H9 (cell line): ENCODE results near the gene PAK6. TPM values are rescaled to one million over a fixed set of nuclear protein-coding genes. Genes with fewer than 3 reads are reported as not detected.

ENCODE experiments used
- DNase-seq: peaks from one replicate; pipeline ENCODE4 v3.0.0-alpha.2; 2017
- H2AFZ ChIP-seq: one replicate; pipeline ENCODE4 v1.6.1; 2013; ENCODE audit warnings: mild to moderate bottlenecking, low read length, control low read depth, moderate library complexity
- H2AK5ac ChIP-seq: 2 replicates; pipeline ENCODE4 v1.6.1; 2013; ENCODE audit warnings: low read length, control low read depth, mixed read lengths; ENCODE audit not compliant: insufficient read length
- H2BK120ac ChIP-seq: one replicate; pipeline ENCODE4 v1.6.1; 2013; ENCODE audit warnings: low read depth, mild to moderate bottlenecking, low read length, control low read depth, inconsistent platforms; ENCODE audit not compliant: poor library complexity, severe bottlenecking
- H2BK12ac ChIP-seq: 2 replicates; pipeline ENCODE4 v1.6.1; 2013; ENCODE audit warnings: low read length, control low read depth, mixed read lengths, low read depth; ENCODE audit not compliant: insufficient read length
- H2BK15ac ChIP-seq: 2 replicates; pipeline ENCODE4 v1.6.1; 2013; ENCODE audit warnings: low read depth, low read length, control low read depth
- H2BK20ac ChIP-seq: one replicate; pipeline ENCODE4 v1.6.1; 2013; ENCODE audit warnings: low read depth, mild to moderate bottlenecking, low read length, control low read depth, inconsistent platforms; ENCODE audit not compliant: poor library complexity, severe bottlenecking
- H2BK5ac ChIP-seq: 2 replicates; pipeline ENCODE4 v1.6.1; 2013; ENCODE audit warnings: low read length, control low read depth, mixed read lengths; ENCODE audit not compliant: insufficient read length
- H3K14ac ChIP-seq: 2 replicates; pipeline ENCODE4 v1.6.1; 2013; ENCODE audit warnings: low read length, control low read depth; ENCODE audit not compliant: insufficient read depth
- H3K18ac ChIP-seq: 2 replicates; pipeline ENCODE4 v1.6.1; 2013; ENCODE audit warnings: low read depth, mild to moderate bottlenecking, mixed read lengths, low read length, control low read depth; ENCODE audit not compliant: insufficient read length
- H3K23ac ChIP-seq: 2 replicates; pipeline ENCODE4 v1.6.1; 2013; ENCODE audit warnings: low read length, control low read depth, mixed read lengths, low read depth; ENCODE audit not compliant: insufficient read length
- H3K23me2 ChIP-seq: 2 replicates; pipeline ENCODE4 v1.6.1; 2013; ENCODE audit warnings: low read depth, mild to moderate bottlenecking, mixed read lengths, low read length, control low read depth; ENCODE audit not compliant: insufficient read length, poor library complexity, severe bottlenecking
- H3K27ac ChIP-seq: 2 replicates; pipeline ENCODE4 v1.5.1; 2013; ENCODE audit warnings: low read length, control low read depth, mixed read lengths, low read depth; ENCODE audit not compliant: insufficient read length
- H3K27me3 ChIP-seq: 2 replicates; pipeline ENCODE4 v1.6.1; 2013; ENCODE audit warnings: low read length, control low read depth, inconsistent platforms; ENCODE audit not compliant: insufficient read depth
- H3K4ac ChIP-seq: 2 replicates; pipeline ENCODE4 v1.6.1; 2013; ENCODE audit warnings: low read depth, mild to moderate bottlenecking, control low read depth, inconsistent platforms, low read length, moderate library complexity
- H3K4me1 ChIP-seq: 2 replicates; pipeline ENCODE4 v1.6.1; 2013; ENCODE audit warnings: low read length, control low read depth, inconsistent platforms; ENCODE audit not compliant: insufficient read depth
- H3K4me2 ChIP-seq: 2 replicates; pipeline ENCODE4 v1.6.1; 2013; ENCODE audit warnings: low read length, control low read depth, mixed read lengths; ENCODE audit not compliant: insufficient read length, insufficient read depth
- H3K56ac ChIP-seq: 2 replicates; pipeline ENCODE4 v1.6.1; 2013; ENCODE audit warnings: low read depth, mild to moderate bottlenecking, mixed read lengths, low read length, control low read depth; ENCODE audit not compliant: insufficient read length
- H3K79me1 ChIP-seq: 2 replicates; pipeline ENCODE4 v1.6.1; 2013; ENCODE audit warnings: low read depth, mild to moderate bottlenecking, moderate library complexity, low read length, control low read depth, inconsistent platforms; ENCODE audit not compliant: insufficient read depth, poor library complexity, severe bottlenecking
- H3K79me2 ChIP-seq: 2 replicates; pipeline ENCODE4 v1.6.1; 2013; ENCODE audit warnings: low read length, control low read depth, inconsistent platforms; ENCODE audit not compliant: insufficient read depth
- H3K9ac ChIP-seq: 2 replicates; pipeline ENCODE4 v1.6.1; 2013; ENCODE audit warnings: low read length, control low read depth, mixed read lengths; ENCODE audit not compliant: insufficient read length; ENCODE audit errors: extremely low read depth
- H3K9me3 ChIP-seq: one replicate; pipeline ENCODE4 v1.6.1; 2013; ENCODE audit warnings: low read depth, low read length, inconsistent platforms; ENCODE audit not compliant: control insufficient read depth
- H3T11ph ChIP-seq: one replicate; pipeline ENCODE4 v1.6.1; 2013; ENCODE audit warnings: mild to moderate bottlenecking, low read length, control low read depth, inconsistent platforms
- H4K20me1 ChIP-seq: one replicate; pipeline ENCODE4 v1.6.1; 2013; ENCODE audit not compliant: control insufficient read depth, insufficient read length, insufficient read depth
- H4K5ac ChIP-seq: 2 replicates; pipeline ENCODE4 v1.6.1; 2013; ENCODE audit warnings: low read depth, mild to moderate bottlenecking, mixed read lengths, low read length, control low read depth; ENCODE audit not compliant: insufficient read length
- H4K8ac ChIP-seq: replicated peaks from 2 replicates; pipeline ENCODE4 v1.6.1; 2013; ENCODE audit warnings: low read length, control low read depth, mixed read lengths, low read depth; ENCODE audit not compliant: insufficient read length
- H4K91ac ChIP-seq: 2 replicates; pipeline ENCODE4 v1.6.1; 2013; ENCODE audit warnings: low read depth, mild to moderate bottlenecking, moderate library complexity, mixed read lengths, low read length, control low read depth; ENCODE audit not compliant: insufficient read length
- H3K27ac Mint-ChIP-seq, 3 experiments: 2 replicates in 2 of 3; 3 replicates in 1 of 3; pipeline ENCODE4 v1.8.0; 2020 to 2021; ENCODE audit warnings: mixed read lengths in 3 of 3, mild to moderate bottlenecking in 1 of 3, moderate library complexity in 1 of 3
- H3K27me3 Mint-ChIP-seq: 2 replicates; pipeline ENCODE4 v1.8.0; 2021; ENCODE audit warnings: low read depth, mild to moderate bottlenecking, moderate library complexity, mixed read lengths
- H3K36me3 Mint-ChIP-seq, 3 experiments: 2 replicates in 2 of 3; 3 replicates in 1 of 3; pipeline ENCODE4 v1.8.0; 2020 to 2021; ENCODE audit warnings: low read depth in 3 of 3, mixed read lengths in 3 of 3; ENCODE audit not compliant: insufficient read depth in 1 of 3
- H3K4me1 Mint-ChIP-seq, 2 experiments: 2 replicates each; pipeline ENCODE4 v1.8.0; 2020; ENCODE audit warnings: mixed read lengths in 2 of 2
- H3K4me3 Mint-ChIP-seq, 2 experiments: 2 replicates in 1 of 2; 3 replicates in 1 of 2; pipeline ENCODE4 v1.8.0; 2020 to 2021; ENCODE audit warnings: mild to moderate bottlenecking in 2 of 2, mixed read lengths in 2 of 2, moderate library complexity in 1 of 2
- H3K9me3 Mint-ChIP-seq, 2 experiments: 2 replicates in 1 of 2; 3 replicates in 1 of 2; pipeline ENCODE4 v1.8.0; 2020; ENCODE audit warnings: mild to moderate bottlenecking in 2 of 2, mixed read lengths in 2 of 2, moderate library complexity in 1 of 2
- CTCF ChIP-seq: fragments of 200-600 bp; sonication (generic); conservative IDR thresholded peaks from 3 replicates; pipeline ENCODE4 v1.8.0; 2021; ENCODE audit warnings: antibody characterized with exemption, mild to moderate bottlenecking
- WGBS: extraction: QIAGEN DNeasy Blood & Tissue Kit; methylation state at CpG from one replicate; pipeline ENCODE4 v1.1.7; 2013; ENCODE audit warnings: missing lambda C conversion rate, low lambda C conversion rate, mixed read lengths; ENCODE audit not compliant: insufficient read length; ENCODE audit errors: extremely low coverage; 5-methylcytosine and 5-hydroxymethylcytosine counted together
- total RNA-seq: library from RNA; stranded (reverse); gene quantifications from 2 replicates; pipeline ENCODE4 v1.2.1, GENCODE V29; 2021

The PAK6 gene
- total RNA-seq, 1 experiment from 2014 or later = 7.4 TPM

GRCh38 chr15:40276927-40277326 is 38.1 kb downstream of the PAK6 start:
- Histone ChIP-seq H3K27ac (no peak overlapping the region), H2AK5ac (no peak overlapping the region), H4K91ac (no peak overlapping the region), H2AFZ (no peak overlapping the region), H3K9me3 (no peaks in the 10 kb centered on the region), H3K27me3 (peaks cover 17% of the 10 kb centered on the region; the same call in 1 of the 2 replicates), H4K5ac (no peak overlapping the region), H2BK20ac (no peak overlapping the region), H4K8ac (no peak overlapping the region), H3K4me2 (no peak overlapping the region), H3K56ac (no peak overlapping the region), H3K23me2 (peaks cover 6% of the 10 kb centered on the region), H2BK120ac (no peak overlapping the region), H2BK15ac (no peak overlapping the region), H3K9ac (no peak overlapping the region), H3K18ac (no peak overlapping the region), H3K14ac (no peak overlapping the region), H4K20me1 (no peaks in the 10 kb centered on the region), H3K4me1 (no peaks in the 10 kb centered on the region), H3K23ac (no peak overlapping the region), H3K4ac (no peak overlapping the region), H3K79me1 (no peaks in the 10 kb centered on the region), H2BK12ac (no peak overlapping the region), H2BK5ac (no peak overlapping the region), H3K79me2 (no peaks in the 10 kb centered on the region), H3T11ph (no peak overlapping the region)
- Mint-ChIP-seq H3K27me3 (peaks cover 40% of the 10 kb centered on the region), H3K4me3 (no peak overlapping the region), H3K27ac (no peak overlapping the region; a peak in 1 of 7 replicates), H3K9me3 (no peaks in the 10 kb centered on the region; a peak in 1 of 5 replicates), H3K4me1 (peaks cover 13 to 53% of the 10 kb centered on the region in 2 experiments), H3K36me3 (peaks cover 0 to 11% (median 2%) of the 10 kb centered on the region in 3 experiments; a peak in 3 of 7 replicates)
- no peak for TF ChIP-seq CTCF
- DNase-seq = no peak
- WGBS = no CpG with 5 or more reads among the region's 4 CpGs
